Common myeloid progenitor, CD34-positive (primary cell): ENCODE measurements around the gene PTCH2. TPM values are rescaled to one million over a fixed set of nuclear protein-coding genes. Genes with fewer than 3 reads are reported as not detected.

Source experiments
- CTCF ChIA-PET: fragments of 350-600 bp; sonication (Branson Sonifier 250); formaldehyde crosslinking; loops from one replicate; lab custom pipeline; 2021; ENCODE audit warnings: antibody characterized with exemption; lab: Charles Lee
- POLR2A ChIA-PET: fragments of 350-600 bp; sonication (Branson Sonifier 250); formaldehyde crosslinking; loops from one replicate; lab custom pipeline; 2021; ENCODE audit warnings: antibody characterized with exemption; lab: Charles Lee
- DNase-seq, 3 donors: peaks; one replicate each; pipeline versions ENCODE4 v3.0.0 to v3.0.0-alpha.2; 2013
- H3K27ac ChIP-seq, 2 experiments: 1 replicate in 1 of 2; 2 replicates in 1 of 2; pipeline ENCODE4 v1.7.0; 2013; ENCODE audit warnings: inconsistent platforms in 2 of 2, low read length in 2 of 2, mild to moderate bottlenecking in 2 of 2, low read depth in 1 of 2, moderate library complexity in 1 of 2; ENCODE audit not compliant: severe bottlenecking in 2 of 2, insufficient read depth in 1 of 2, poor library complexity in 1 of 2
- H3K27me3 ChIP-seq, 5 experiments: replicated peaks in 2 of 5; 1 replicate in 3 of 5; 2 replicates in 2 of 5; pipeline versions ENCODE4 v1.6.1 to v1.7.0; 2013; ENCODE audit warnings: low read length in 4 of 5, mild to moderate bottlenecking in 2 of 5, moderate library complexity in 2 of 5, inconsistent platforms in 1 of 5; ENCODE audit not compliant: insufficient read depth in 5 of 5, control insufficient read depth in 4 of 5
- H3K36me3 ChIP-seq, 4 experiments: 1 replicate in 2 of 4; 2 replicates in 2 of 4; pipeline versions ENCODE4 v1.6.1 to v1.7.0; 2013; ENCODE audit warnings: low read length in 3 of 4, control low read depth in 1 of 4, mild to moderate bottlenecking in 1 of 4; ENCODE audit not compliant: control insufficient read depth in 4 of 4, insufficient read depth in 4 of 4
- H3K4me1 ChIP-seq, 4 experiments: 1 replicate in 3 of 4; 2 replicates in 1 of 4; pipeline versions ENCODE4 v1.6.1 to v1.7.1; 2013; ENCODE audit warnings: low read length in 3 of 4, mild to moderate bottlenecking in 3 of 4, control low read depth in 1 of 4, inconsistent platforms in 1 of 4, moderate library complexity in 1 of 4; ENCODE audit not compliant: control insufficient read depth in 4 of 4, insufficient read depth in 4 of 4; ENCODE audit errors: control extremely low read depth in 1 of 4
- H3K4me3 ChIP-seq, 7 experiments: 1 replicate in 4 of 7; 2 replicates in 3 of 7; pipeline versions ENCODE4 v1.5.1 to v1.7.0; 2013; ENCODE audit warnings: mild to moderate bottlenecking in 7 of 7, low read length in 6 of 7, moderate library complexity in 6 of 7, inconsistent platforms in 2 of 7, low read depth in 2 of 7, control low read depth in 1 of 7; ENCODE audit not compliant: insufficient read depth in 4 of 7, control insufficient read depth in 1 of 7; ENCODE audit errors: extremely low read depth in 1 of 7
- H3K9me3 ChIP-seq, 5 experiments: 1 replicate in 4 of 5; 2 replicates in 1 of 5; pipeline versions ENCODE4 v1.6.1 to v1.7.1; 2013; ENCODE audit warnings: low read length in 4 of 5, mild to moderate bottlenecking in 2 of 5, inconsistent platforms in 1 of 5, low read depth in 1 of 5, moderate library complexity in 1 of 5; ENCODE audit not compliant: control insufficient read depth in 4 of 5, insufficient read depth in 2 of 5; ENCODE audit errors: control extremely low read depth in 1 of 5
- WGBS: methylation state at CpG from one replicate; pipeline ENCODE4 v1.1.5; 2013; ENCODE audit not compliant: insufficient coverage; 5-methylcytosine and 5-hydroxymethylcytosine counted together
- polyA plus RNA-seq: library from polyadenylated mRNA; unstranded; fragments of 120-200 nt; gene quantifications from one replicate; pipeline ENCODE4 v1.2.1, GENCODE V29; 2013

PTCH2 gene
- polyA plus RNA-seq: 0.59 TPM

GRCh38 chr1:44842862-44843655 lies at the start of gene PTCH2:
TSS of gene PTCH2 (minus strand) at chr1:44843253. CDS start at chr1:44842932, 321 bp downstream.
- ChIA-PET CTCF (interaction anchor here (0.8 to 1.9 kb wide), 5 partner anchors 9 to 55 kb away, joined by 3 to 5 read pairs (median 4); partner anchors contain the start of genes BEST4 and PLK3), POLR2A (interaction anchor here (0.5 to 0.8 kb wide), 4 partner anchors 23 to 1262 kb away, joined by 3 read pairs; no protein-coding TSS in a partner anchor)
- peak; percentile 67 to 85 (median 82) for DNase-seq
- 1% methylated on average over 58 of the region's 72 CpGs for whole genome bisulfite sequencing
- Histone ChIP-seq H3K4me1 (peaks cover 0 to 10% (median 8%) of the 10 kb centered on the region in 4 experiments), H3K27me3 (no peaks in the 10 kb centered on the region), H3K4me3 (peak within 1 kb of the TSS; percentile 22 to 78 (median 66)), H3K9me3 (no peaks in the 10 kb centered on the region), H3K27ac (no peak within 1 kb of the TSS), H3K36me3 (no peaks in the 10 kb centered on the region)

- peaks cover 19 to 60% (median 23%) of the 10 kb centered on the region in 4 experiments for H3K36me3 ChIP-seq
- ChIA-PET CTCF (no interaction called here), POLR2A (no interaction called here)
- no peaks in the 10 kb centered on the region for H3K4me1 ChIP-seq
- WGBS: 92% methylated on average over 2 of the region's 3 CpGs
- no peaks in the 10 kb centered on the region for H3K27me3 ChIP-seq
- peak in 2 of 3 donors; percentile 5 to 18 for DNase-seq
- peaks cover 3 to 43% (median 26%) of the 10 kb centered on the region in 5 experiments for H3K9me3 ChIP-seq
- H3K27ac ChIP-seq: no peak overlapping the region
- H3K4me3 ChIP-seq: no peak overlapping the region
These were observed 47.0 kb upstream of the PTCH2 start for GRCh38 chr1:44890007-44890406.

GRCh38 chr1:44885406-44885805 lies 42.4 kb upstream of the PTCH2 start:
- peaks cover 2 to 48% (median 28%) of the 10 kb centered on the region in 5 experiments for H3K9me3 ChIP-seq
- 100% methylated on average over 3 of the region's 6 CpGs for WGBS
- POLR2A ChIA-PET: no interaction called here

GRCh38 chr1:44884746-44885145 lies 41.7 kb upstream of the PTCH2 start:
- Histone ChIP-seq H3K9me3 (peaks cover 2 to 44% (median 28%) of the 10 kb centered on the region in 5 experiments), H3K4me3 (no peak overlapping the region), H3K27ac (no peak overlapping the region), H3K36me3 (peaks cover 9 to 52% (median 24%) of the 10 kb centered on the region in 4 experiments), H3K4me1 (peaks cover 0 to under 1% (median 0%) of the 10 kb centered on the region in 4 experiments), H3K27me3 (no peaks in the 10 kb centered on the region)
- 69% methylated on average over 2 of the region's 2 CpGs for WGBS
- POLR2A ChIA-PET: no interaction called here
- DNase-seq: no peak
- CTCF ChIA-PET: no interaction called here

More at GRCh38 chr1:44885406-44885805, 42.4 kb upstream of the PTCH2 start:
- H3K36me3 ChIP-seq: peaks cover 13 to 58% (median 25%) of the 10 kb centered on the region in 4 experiments
- H3K27me3 ChIP-seq: no peaks in the 10 kb centered on the region
- CTCF ChIA-PET: no interaction called here
- H3K4me1 ChIP-seq: no peaks in the 10 kb centered on the region
- no peak for DNase-seq
- H3K4me3 ChIP-seq: no peak overlapping the region
- H3K27ac ChIP-seq: no peak overlapping the region

- Histone ChIP-seq H3K4me3 (no peak overlapping the region), H3K27me3 (no peaks in the 10 kb centered on the region), H3K36me3 (peaks cover 5 to 40% (median 24%) of the 10 kb centered on the region in 4 experiments), H3K4me1 (peaks cover 0 to 2% (median 0%) of the 10 kb centered on the region in 4 experiments), H3K9me3 (peaks cover 0 to 14% (median 9%) of the 10 kb centered on the region in 5 experiments), H3K27ac (no peak overlapping the region)
- CTCF ChIA-PET: interaction anchor here (0.9 to 1.3 kb wide), 2 partner anchors 11 to 12 kb away, joined by 3 read pairs; no protein-coding TSS in a partner anchor
- POLR2A ChIA-PET: no interaction called here
- no peak for DNase-seq
- 96% methylated on average over 4 of the region's 7 CpGs for WGBS
These were observed 38.1 kb upstream of the PTCH2 start for GRCh38 chr1:44881011-44881632.

GRCh38 chr1:44874155-44874554 lies 31.1 kb upstream of the PTCH2 start:
- H3K4me1 ChIP-seq: no peaks in the 10 kb centered on the region
- no peaks in the 10 kb centered on the region for H3K9me3 ChIP-seq
- ChIA-PET CTCF (no interaction called here), POLR2A (no interaction called here)
- H3K27ac ChIP-seq: no peak overlapping the region
- no peaks in the 10 kb centered on the region for H3K27me3 ChIP-seq
- H3K36me3 ChIP-seq: peaks cover 7 to 36% (median 18%) of the 10 kb centered on the region in 4 experiments
- no CpG with 5 or more reads among the region's 2 CpGs for WGBS
- no peak overlapping the region for H3K4me3 ChIP-seq
- DNase-seq: no peak
